Tibial nerve (tissue), 4 donors: ENCODE measurements around the gene JPH2.

Experiments used
- EP300 ChIP-seq, 2 donors: sonication (generic); formaldehyde crosslinking; IDR thresholded peaks; one replicate each; pipeline ENCODE4 v1.6.1; 2017; ENCODE audit warnings: antibody characterized with exemption in 2 of 2, mild to moderate bottlenecking in 1 of 2
- POLR2A ChIP-seq, 2 donors: fragments of 450-650 bp; IDR thresholded peaks; one replicate each; pipeline ENCODE4 v1.6.1; 2017; ENCODE audit warnings: antibody characterized with exemption in 2 of 2, mild to moderate bottlenecking in 2 of 2, moderate library complexity in 2 of 2
- TF ChIP-seq, protein P1 (sequence below), 5 experiments: fragments of 200-600 bp in 3 of 5; fragments of 450-650 bp in 2 of 5; sonication (generic) in 3 of 5; IDR thresholded peaks; one replicate each; pipeline ENCODE4 v1.5.1; 2016 to 2019; ENCODE audit warnings: antibody characterized with exemption in 5 of 5, mild to moderate bottlenecking in 3 of 5, moderate library complexity in 2 of 5

GRCh38 chr20:44126445-44126844 is 60.5 kb downstream of the JPH2 start:
- TF ChIP-seq, protein P1, sequence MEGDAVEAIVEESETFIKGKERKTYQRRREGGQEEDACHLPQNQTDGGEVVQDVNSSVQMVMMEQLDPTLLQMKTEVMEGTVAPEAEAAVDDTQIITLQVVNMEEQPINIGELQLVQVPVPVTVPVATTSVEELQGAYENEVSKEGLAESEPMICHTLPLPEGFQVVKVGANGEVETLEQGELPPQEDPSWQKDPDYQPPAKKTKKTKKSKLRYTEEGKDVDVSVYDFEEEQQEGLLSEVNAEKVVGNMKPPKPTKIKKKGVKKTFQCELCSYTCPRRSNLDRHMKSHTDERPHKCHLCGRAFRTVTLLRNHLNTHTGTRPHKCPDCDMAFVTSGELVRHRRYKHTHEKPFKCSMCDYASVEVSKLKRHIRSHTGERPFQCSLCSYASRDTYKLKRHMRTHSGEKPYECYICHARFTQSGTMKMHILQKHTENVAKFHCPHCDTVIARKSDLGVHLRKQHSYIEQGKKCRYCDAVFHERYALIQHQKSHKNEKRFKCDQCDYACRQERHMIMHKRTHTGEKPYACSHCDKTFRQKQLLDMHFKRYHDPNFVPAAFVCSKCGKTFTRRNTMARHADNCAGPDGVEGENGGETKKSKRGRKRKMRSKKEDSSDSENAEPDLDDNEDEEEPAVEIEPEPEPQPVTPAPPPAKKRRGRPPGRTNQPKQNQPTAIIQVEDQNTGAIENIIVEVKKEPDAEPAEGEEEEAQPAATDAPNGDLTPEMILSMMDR (IDR thresholded peaks at IDR 0.05), result no peak
- TF ChIP-seq POLR2A (IDR thresholded peaks at IDR 0.05) (no peak), EP300 (IDR thresholded peaks at IDR 0.05) (no peak)
